HCT116 (cell line): ENCODE results near the gene GFPT2. TPM values are rescaled to one million over a fixed set of nuclear protein-coding genes. Genes with fewer than 3 reads are reported as not detected.

Source experiments
- ATAC-seq: fragments of 200-7000 bp; cut with Tn5 transposase; 2 replicates; pipeline ENCODE4 v1.9.1; 2020; ENCODE audit warnings: mild to moderate bottlenecking, moderate library complexity
- BruUV-seq: library from RNA; stranded (reverse); fragments of 400-500 nt; replicated peaks from 2 replicates; lab custom pipeline; 2021; lab: Mats Ljungman, UMichigan
- CTCF ChIA-PET: fragments of 300-600 bp; sonication (Branson Sonifier 250); formaldehyde crosslinking; loops from one replicate; lab custom pipeline; 2021; ENCODE audit warnings: antibody characterized with exemption; lab: Charles Lee
- POLR2A ChIA-PET: fragments of 300-600, 350-600 bp; sonication (Branson Sonifier 250); formaldehyde crosslinking; loops from one replicate; lab custom pipeline; 2021; ENCODE audit warnings: antibody characterized with exemption; lab: Charles Lee
- RAD21 ChIA-PET, 2 experiments: fragments of 300-600 bp; sonication (Branson Sonifier 250); formaldehyde crosslinking; loops; one replicate each; lab custom pipeline; 2023; ENCODE audit warnings: low total read pairs in 2 of 2; ENCODE audit not compliant: uncharacterized antibody in 2 of 2, unreplicated experiment in 2 of 2, low non-redundant PET in 1 of 2; lab: Charles Lee
- DNase-seq: peaks from one replicate; pipeline ENCODE4 v3.0.0-alpha.2; 2010; ENCODE audit warnings: low read depth, low spot score
- H2AFZ ChIP-seq: fragments of 200-600 bp; shearing (Covaris generic), sonication (generic); 2 replicates; pipeline ENCODE4 v1.6.1; 2017; ENCODE audit warnings: low read depth, mixed run types, mixed read lengths, antibody characterized with exemption, low read length; ENCODE audit not compliant: poor library complexity, severe bottlenecking
- H3K27ac ChIP-seq: 2 replicates; pipeline ENCODE4 v1.5.1; 2012; ENCODE audit warnings: low read depth, low read length
- H3K27me3 ChIP-seq: fragments of 200-600 bp; sonication (generic); 2 replicates; pipeline ENCODE4 v1.6.1; 2016; ENCODE audit warnings: mixed run types, low read length, mixed read lengths; ENCODE audit not compliant: insufficient read depth
- H3K36me3 ChIP-seq, 2 experiments: fragments of 200-500 bp in 1 of 2; fragments of 200-600 bp in 1 of 2; sonication (Bioruptor generic) in 1 of 2; sonication (generic) in 1 of 2; 2 replicates each; pipeline versions ENCODE4 v1.5.1 to v1.6.1; 2014 to 2016; ENCODE audit warnings: low read length in 2 of 2, inconsistent platforms in 1 of 2, mixed read lengths in 1 of 2, mixed run types in 1 of 2; ENCODE audit not compliant: insufficient read depth in 2 of 2, control insufficient read depth in 1 of 2
- H3K4me1 ChIP-seq, 2 experiments: fragments of 200-600 bp in 1 of 2; sonication (generic) in 1 of 2; 2 replicates each; pipeline versions ENCODE4 v1.5.1 to v1.6.1; 2012 to 2017; ENCODE audit warnings: low read length in 2 of 2, inconsistent platforms in 1 of 2, mild to moderate bottlenecking in 1 of 2, mixed read lengths in 1 of 2, mixed run types in 1 of 2, moderate library complexity in 1 of 2; ENCODE audit not compliant: insufficient read depth in 2 of 2, control insufficient read depth in 1 of 2
- H3K4me2 ChIP-seq: fragments of 200-600 bp; sonication (generic); 2 replicates; pipeline ENCODE4 v1.6.1; 2017; ENCODE audit warnings: mixed run types, low read length, mixed read lengths
- H3K4me3 ChIP-seq, 2 experiments: fragments of 200-600 bp in 1 of 2; sonication (generic) in 1 of 2; replicated peaks in 1 of 2; 2 replicates each; pipeline ENCODE4 v1.5.1; 2011 to 2016; ENCODE audit warnings: low read length in 2 of 2, control low read depth in 1 of 2, low read depth in 1 of 2, mild to moderate bottlenecking in 1 of 2, mixed read lengths in 1 of 2, mixed run types in 1 of 2
- H3K79me2 ChIP-seq: fragments of 200-600 bp; sonication (generic); 2 replicates; pipeline ENCODE4 v1.6.1; 2017; ENCODE audit warnings: mild to moderate bottlenecking, mixed run types, low read length, moderate library complexity, mixed read lengths; ENCODE audit not compliant: insufficient read depth
- H3K9ac ChIP-seq: fragments of 200-600 bp; sonication (generic); 2 replicates; pipeline ENCODE4 v1.6.1; 2016; ENCODE audit warnings: low read length, mixed read lengths
- H3K9me2 ChIP-seq: fragments of 200-600 bp; sonication (generic), shearing (Covaris generic); 2 replicates; pipeline ENCODE4 v1.6.1; 2017; ENCODE audit warnings: mixed run types, mild to moderate bottlenecking, moderate library complexity; ENCODE audit not compliant: insufficient read depth
- H3K9me3 ChIP-seq, 2 experiments: fragments of 200-500 bp in 1 of 2; fragments of 200-600 bp in 1 of 2; sonication (Bioruptor generic) in 1 of 2; sonication (generic) in 1 of 2; 2 replicates each; pipeline ENCODE4 v1.6.1; 2014 to 2017; ENCODE audit warnings: low read length in 2 of 2, mixed read lengths in 2 of 2, inconsistent platforms in 1 of 2, low read depth in 1 of 2, mild to moderate bottlenecking in 1 of 2, mixed run types in 1 of 2, moderate library complexity in 1 of 2; ENCODE audit not compliant: control insufficient read depth in 1 of 2, insufficient read depth in 1 of 2
- H4K20me1 ChIP-seq: fragments of 200-600 bp; sonication (generic), shearing (Covaris generic); 2 replicates; pipeline ENCODE4 v1.6.1; 2017; ENCODE audit warnings: mixed run types, mild to moderate bottlenecking, moderate library complexity; ENCODE audit not compliant: insufficient read depth
- CBX3 ChIP-seq: IDR thresholded peaks from 2 replicates; pipeline ENCODE4 v1.6.1; 2012; ENCODE audit warnings: low read depth
- ELF1 ChIP-seq: IDR thresholded peaks from 2 replicates; pipeline ENCODE4 v1.6.1; 2012; ENCODE audit warnings: low read depth, borderline replicate concordance
- EZH2 ChIP-seq: fragments of 200-600 bp; sonication (generic); IDR thresholded peaks from 2 replicates; pipeline ENCODE4 v1.6.1; 2017; ENCODE audit warnings: antibody characterized with exemption, mixed run types
- EZH2phosphoT487 ChIP-seq: fragments of 200-600 bp; IDR thresholded peaks from 2 replicates; pipeline ENCODE4 v1.6.1; 2018; ENCODE audit warnings: antibody characterized with exemption, borderline replicate concordance
- POLR2AphosphoS5 ChIP-seq: IDR thresholded peaks from 2 replicates; pipeline ENCODE4 v1.6.1; 2011; ENCODE audit warnings: mild to moderate bottlenecking, low read depth, low read length, moderate library complexity
- SRF ChIP-seq: IDR thresholded peaks from 2 replicates; pipeline ENCODE4 v1.6.1; 2012; ENCODE audit warnings: low read depth
- YY1 ChIP-seq: IDR thresholded peaks from 2 replicates; pipeline ENCODE4 v1.6.1; 2011; ENCODE audit warnings: low read length, low read depth, moderate library complexity, mild to moderate bottlenecking; ENCODE audit not compliant: insufficient replicate concordance; ENCODE audit errors: extremely low read depth
- ZFX ChIP-seq: fragments of 450-650 bp; IDR thresholded peaks from 2 replicates; pipeline ENCODE4 v1.6.1; 2017
- ZNF274 ChIP-seq: fragments of 200-500 bp; sonication (Bioruptor generic); IDR thresholded peaks from 2 replicates; pipeline ENCODE4 v1.6.1; 2014; ENCODE audit warnings: mild to moderate bottlenecking, low read depth, low read length, inconsistent platforms
- intact Hi-C: fragments of 100-400 bp; cut with micrococcal nuclease; formaldehyde crosslinking; loops from 2 replicates; pipeline ENCODE4 v1.10.0; 2022
- total RNA-seq: library from RNA; stranded (reverse); gene quantifications from one replicate; pipeline ENCODE4 v1.2.1, GENCODE V29; 2021; ENCODE audit not compliant: unreplicated experiment
- TF ChIP-seq, protein P1 (sequence below), 3 experiments: fragments of 200-600 bp in 1 of 3; sonication (generic) in 1 of 3; IDR thresholded peaks in 2 of 3; conservative IDR thresholded peaks in 1 of 3; 2 replicates each; pipeline ENCODE4 v1.5.1; 2012 to 2017; ENCODE audit warnings: low read depth in 2 of 3, low read length in 2 of 3, antibody characterized with exemption in 1 of 3, borderline replicate concordance in 1 of 3, control low read depth in 1 of 3, mild to moderate bottlenecking in 1 of 3, mixed read lengths in 1 of 3, mixed run types in 1 of 3, moderate library complexity in 1 of 3; ENCODE audit not compliant: insufficient read depth in 1 of 3
- TF ChIP-seq, protein P2 (sequence below): IDR thresholded peaks from 2 replicates; pipeline ENCODE4 v1.6.1; 2012; ENCODE audit warnings: low read depth

Gene GFPT2
- total RNA-seq, 1 experiment from 2014 or later, result 16.1 TPM

DNA sequence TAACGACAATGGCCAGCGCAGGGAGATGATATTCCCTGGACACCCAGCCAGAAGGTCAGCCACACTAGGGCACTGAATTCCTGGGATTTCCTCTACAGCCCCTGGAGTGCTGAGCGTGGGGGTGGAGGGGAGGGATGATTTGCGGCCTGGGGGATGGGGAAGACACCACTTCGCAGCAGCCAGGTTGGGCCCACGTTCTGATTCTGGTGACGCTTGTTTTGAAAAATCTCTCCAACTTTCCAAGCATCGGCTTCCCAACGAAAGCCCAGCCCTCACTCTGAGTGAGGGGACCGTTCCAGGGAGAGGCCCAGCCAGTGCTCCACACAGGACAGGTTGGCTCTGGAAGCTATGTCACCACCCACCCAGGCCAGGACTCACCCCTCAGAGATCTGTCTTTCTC is 5.4 kb downstream of the GFPT2 start:
- Histone ChIP-seq H2AFZ (no peak overlapping the region), H3K4me3 (no peak overlapping the region), H3K9me3 (no peaks in the 10 kb centered on the region), H3K27me3 (no peaks in the 10 kb centered on the region), H3K36me3 (no peaks in the 10 kb centered on the region), H3K79me2 (no peaks in the 10 kb centered on the region), H3K27ac (no peak overlapping the region), H3K4me2 (no peak overlapping the region), H3K9me2 (no peaks in the 10 kb centered on the region), H4K20me1 (no peaks in the 10 kb centered on the region), H3K9ac (no peak overlapping the region), H3K4me1 (peaks cover 0 to 12% of the 10 kb centered on the region in 2 experiments; a peak in 2 of 4 replicates)
- intact Hi-C loops, result no loop called here
- ChIA-PET RAD21 (no interaction called here), POLR2A (no interaction called here), CTCF (no interaction called here)
- BruUV-seq, result no TSS peak
- ATAC-seq (no peak), DNase-seq (no peak)
- TF ChIP-seq POLR2AphosphoS5, result no peak
- TF ChIP-seq EZH2, result no peak
- no peak for TF ChIP-seq CBX3
- TF ChIP-seq SRF, result no peak
- TF ChIP-seq, protein P1, sequence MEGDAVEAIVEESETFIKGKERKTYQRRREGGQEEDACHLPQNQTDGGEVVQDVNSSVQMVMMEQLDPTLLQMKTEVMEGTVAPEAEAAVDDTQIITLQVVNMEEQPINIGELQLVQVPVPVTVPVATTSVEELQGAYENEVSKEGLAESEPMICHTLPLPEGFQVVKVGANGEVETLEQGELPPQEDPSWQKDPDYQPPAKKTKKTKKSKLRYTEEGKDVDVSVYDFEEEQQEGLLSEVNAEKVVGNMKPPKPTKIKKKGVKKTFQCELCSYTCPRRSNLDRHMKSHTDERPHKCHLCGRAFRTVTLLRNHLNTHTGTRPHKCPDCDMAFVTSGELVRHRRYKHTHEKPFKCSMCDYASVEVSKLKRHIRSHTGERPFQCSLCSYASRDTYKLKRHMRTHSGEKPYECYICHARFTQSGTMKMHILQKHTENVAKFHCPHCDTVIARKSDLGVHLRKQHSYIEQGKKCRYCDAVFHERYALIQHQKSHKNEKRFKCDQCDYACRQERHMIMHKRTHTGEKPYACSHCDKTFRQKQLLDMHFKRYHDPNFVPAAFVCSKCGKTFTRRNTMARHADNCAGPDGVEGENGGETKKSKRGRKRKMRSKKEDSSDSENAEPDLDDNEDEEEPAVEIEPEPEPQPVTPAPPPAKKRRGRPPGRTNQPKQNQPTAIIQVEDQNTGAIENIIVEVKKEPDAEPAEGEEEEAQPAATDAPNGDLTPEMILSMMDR (IDR thresholded peaks at IDR 0.05 in 2 of 3, conservative IDR thresholded peaks at IDR 0.05 in 1 of 3; ENCODE audit: borderline replicate concordance in 1 of 3, insufficient read depth in 1 of 3, low read depth in 2 of 3, low read length in 2 of 3), result no peak
- TF ChIP-seq ZNF274, result no peak
- no peak for TF ChIP-seq ELF1
- no peak for TF ChIP-seq EZH2phosphoT487
- TF ChIP-seq ZFX, result no peak

DNA sequence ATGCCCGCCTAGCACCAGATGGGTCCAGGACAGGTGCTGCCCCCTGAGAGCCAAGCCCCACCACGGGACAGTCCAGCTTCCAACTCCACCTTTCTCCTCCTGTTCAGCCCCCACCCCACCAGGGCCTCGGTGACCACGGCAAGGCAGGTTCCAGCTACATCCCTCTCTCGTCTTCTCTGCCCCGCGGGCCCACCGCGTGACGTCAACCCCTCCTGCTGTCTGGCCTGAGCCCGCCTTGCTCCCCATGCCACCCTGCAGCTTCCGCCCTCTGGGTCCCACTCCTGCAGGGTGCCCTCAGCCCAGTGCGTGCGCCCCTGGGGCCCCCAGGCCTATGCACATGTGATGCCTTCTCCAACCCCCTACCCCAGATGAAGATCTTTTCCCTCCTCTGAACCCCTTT is 6.8 kb downstream of the GFPT2 start:
- Histone ChIP-seq H3K27ac (no peak overlapping the region), H3K36me3 (no peaks in the 10 kb centered on the region)
- TF ChIP-seq, protein P1 (IDR thresholded peaks at IDR 0.05 in 2 of 3, conservative IDR thresholded peaks at IDR 0.05 in 1 of 3; ENCODE audit: borderline replicate concordance in 1 of 3, insufficient read depth in 1 of 3, low read depth in 2 of 3, low read length in 2 of 3), result no peak
- TF ChIP-seq, protein P2, sequence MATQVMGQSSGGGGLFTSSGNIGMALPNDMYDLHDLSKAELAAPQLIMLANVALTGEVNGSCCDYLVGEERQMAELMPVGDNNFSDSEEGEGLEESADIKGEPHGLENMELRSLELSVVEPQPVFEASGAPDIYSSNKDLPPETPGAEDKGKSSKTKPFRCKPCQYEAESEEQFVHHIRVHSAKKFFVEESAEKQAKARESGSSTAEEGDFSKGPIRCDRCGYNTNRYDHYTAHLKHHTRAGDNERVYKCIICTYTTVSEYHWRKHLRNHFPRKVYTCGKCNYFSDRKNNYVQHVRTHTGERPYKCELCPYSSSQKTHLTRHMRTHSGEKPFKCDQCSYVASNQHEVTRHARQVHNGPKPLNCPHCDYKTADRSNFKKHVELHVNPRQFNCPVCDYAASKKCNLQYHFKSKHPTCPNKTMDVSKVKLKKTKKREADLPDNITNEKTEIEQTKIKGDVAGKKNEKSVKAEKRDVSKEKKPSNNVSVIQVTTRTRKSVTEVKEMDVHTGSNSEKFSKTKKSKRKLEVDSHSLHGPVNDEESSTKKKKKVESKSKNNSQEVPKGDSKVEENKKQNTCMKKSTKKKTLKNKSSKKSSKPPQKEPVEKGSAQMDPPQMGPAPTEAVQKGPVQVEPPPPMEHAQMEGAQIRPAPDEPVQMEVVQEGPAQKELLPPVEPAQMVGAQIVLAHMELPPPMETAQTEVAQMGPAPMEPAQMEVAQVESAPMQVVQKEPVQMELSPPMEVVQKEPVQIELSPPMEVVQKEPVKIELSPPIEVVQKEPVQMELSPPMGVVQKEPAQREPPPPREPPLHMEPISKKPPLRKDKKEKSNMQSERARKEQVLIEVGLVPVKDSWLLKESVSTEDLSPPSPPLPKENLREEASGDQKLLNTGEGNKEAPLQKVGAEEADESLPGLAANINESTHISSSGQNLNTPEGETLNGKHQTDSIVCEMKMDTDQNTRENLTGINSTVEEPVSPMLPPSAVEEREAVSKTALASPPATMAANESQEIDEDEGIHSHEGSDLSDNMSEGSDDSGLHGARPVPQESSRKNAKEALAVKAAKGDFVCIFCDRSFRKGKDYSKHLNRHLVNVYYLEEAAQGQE, result no peak
- no peak for TF ChIP-seq YY1
- TF ChIP-seq, all 23 proteins: peak for 0
- peaks cover 0 to 7% of the 10 kb centered on the region in 2 experiments; a peak in 2 of 4 replicates for H3K4me1 ChIP-seq
- no peak overlapping the region for H3K9ac ChIP-seq
- no peaks in the 10 kb centered on the region for H3K9me2 ChIP-seq
- no TSS peak for BruUV-seq
- no peak overlapping the region for H3K4me3 ChIP-seq
- no peaks in the 10 kb centered on the region for H3K9me3 ChIP-seq
- CTCF ChIA-PET, result interaction anchor here (0.9 kb wide), 1 partner anchor 31 kb away, joined by 3 read pairs; no protein-coding TSS in a partner anchor
- intact Hi-C loops, result no loop called here
- H3K4me2 ChIP-seq, result no peak overlapping the region
- H4K20me1 ChIP-seq, result no peaks in the 10 kb centered on the region
- ATAC-seq, result no peak
- POLR2A ChIA-PET, result no interaction called here
- H3K79me2 ChIP-seq, result no peaks in the 10 kb centered on the region
- RAD21 ChIA-PET, result no interaction called here
- no peak for DNase-seq
- H2AFZ ChIP-seq, result no peak overlapping the region
- H3K27me3 ChIP-seq, result no peaks in the 10 kb centered on the region
